ENCODE measurements around the gene HCFC1R1. TPM values are rescaled to one million over a fixed set of nuclear protein-coding genes. Genes with fewer than 3 reads are reported as not detected.
A peak's percentile ranks its signal among the peaks of the same experiment; 100 is the strongest.

The HCFC1R1 gene
- total RNA-seq, 1 donor from 2014 or later, result 47.0 TPM

DNA sequence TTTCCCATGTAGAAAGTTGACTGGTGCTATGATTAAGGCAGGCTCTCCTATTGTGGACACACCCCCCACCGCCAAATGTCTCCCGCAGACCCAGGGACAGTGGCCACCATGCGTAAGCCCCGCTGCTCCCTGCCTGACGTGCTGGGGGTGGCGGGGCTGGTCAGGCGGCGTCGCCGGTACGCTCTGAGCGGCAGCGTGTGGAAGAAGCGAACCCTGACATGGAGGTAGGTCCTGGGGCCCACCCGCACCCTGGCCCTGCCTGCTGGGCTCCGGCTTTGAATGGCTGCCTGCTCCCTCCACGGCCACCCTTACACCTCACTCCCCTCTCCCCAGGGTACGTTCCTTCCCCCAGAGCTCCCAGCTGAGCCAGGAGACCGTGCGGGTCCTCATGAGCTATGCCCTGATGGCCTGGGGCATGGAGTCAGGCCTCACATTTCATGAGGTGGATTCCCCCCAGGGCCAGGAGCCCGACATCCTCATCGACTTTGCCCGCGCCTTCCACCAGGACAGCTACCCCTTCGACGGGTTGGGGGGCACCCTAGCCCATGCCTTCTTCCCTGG lies 26.3 kb upstream of the HCFC1R1 start:
- Mint-ChIP-seq H3K27ac (ENCODE audit: unreplicated experiment) (no peak overlapping the region), H3K36me3 (ENCODE audit: low read depth, unreplicated experiment) (peaks cover 2% of the 10 kb centered on the region), H3K4me1 (ENCODE audit: low read depth, unreplicated experiment) (no peaks in the 10 kb centered on the region), H3K9me3 (ENCODE audit: unreplicated experiment) (peaks cover 3% of the 10 kb centered on the region), H3K27me3 (ENCODE audit: low read depth, unreplicated experiment) (peaks cover 30% of the 10 kb centered on the region), H3K4me3 (ENCODE audit: unreplicated experiment) (no peak overlapping the region)
- Histone ChIP-seq H3K9me3 (ENCODE audit: insufficient read depth, low read depth, low read length) (no peaks in the 10 kb centered on the region), H3K79me2 (ENCODE audit: insufficient read depth, low read length) (no peaks in the 10 kb centered on the region), H3K4me2 (ENCODE audit: low read length) (no peak overlapping the region), H3K9ac (ENCODE audit: low read length) (no peak overlapping the region), H4K20me1 (ENCODE audit: insufficient read depth, low read length) (peaks cover 3% of the 10 kb centered on the region), H3K4me3 (ENCODE audit: insufficient read depth, low read depth, low read length) (no peak overlapping the region), H3K27ac (ENCODE audit: low read depth, low read length) (no peak overlapping the region), H3K27me3 (ENCODE audit: insufficient read depth, low read length) (peaks cover 20% of the 10 kb centered on the region), H3K36me3 (ENCODE audit: insufficient read depth, low read length) (no peaks in the 10 kb centered on the region), H2AFZ (ENCODE audit: low read depth, low read length) (no peak overlapping the region), H3K4me1 (ENCODE audit: insufficient read depth, low read length) (peaks cover 8% of the 10 kb centered on the region)
- no peak for FAIRE-seq
- TF ChIP-seq EZH2 (IDR thresholded peaks at IDR 0.05; ENCODE audit: insufficient read depth, low read length), result no peak
- TF ChIP-seq, protein P1, sequence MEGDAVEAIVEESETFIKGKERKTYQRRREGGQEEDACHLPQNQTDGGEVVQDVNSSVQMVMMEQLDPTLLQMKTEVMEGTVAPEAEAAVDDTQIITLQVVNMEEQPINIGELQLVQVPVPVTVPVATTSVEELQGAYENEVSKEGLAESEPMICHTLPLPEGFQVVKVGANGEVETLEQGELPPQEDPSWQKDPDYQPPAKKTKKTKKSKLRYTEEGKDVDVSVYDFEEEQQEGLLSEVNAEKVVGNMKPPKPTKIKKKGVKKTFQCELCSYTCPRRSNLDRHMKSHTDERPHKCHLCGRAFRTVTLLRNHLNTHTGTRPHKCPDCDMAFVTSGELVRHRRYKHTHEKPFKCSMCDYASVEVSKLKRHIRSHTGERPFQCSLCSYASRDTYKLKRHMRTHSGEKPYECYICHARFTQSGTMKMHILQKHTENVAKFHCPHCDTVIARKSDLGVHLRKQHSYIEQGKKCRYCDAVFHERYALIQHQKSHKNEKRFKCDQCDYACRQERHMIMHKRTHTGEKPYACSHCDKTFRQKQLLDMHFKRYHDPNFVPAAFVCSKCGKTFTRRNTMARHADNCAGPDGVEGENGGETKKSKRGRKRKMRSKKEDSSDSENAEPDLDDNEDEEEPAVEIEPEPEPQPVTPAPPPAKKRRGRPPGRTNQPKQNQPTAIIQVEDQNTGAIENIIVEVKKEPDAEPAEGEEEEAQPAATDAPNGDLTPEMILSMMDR (IDR thresholded peaks at IDR 0.05; ENCODE audit: insufficient read depth, low read depth, low read length), result no peak
- no peak for DNase-seq (ENCODE audit: low read depth)

DNA sequence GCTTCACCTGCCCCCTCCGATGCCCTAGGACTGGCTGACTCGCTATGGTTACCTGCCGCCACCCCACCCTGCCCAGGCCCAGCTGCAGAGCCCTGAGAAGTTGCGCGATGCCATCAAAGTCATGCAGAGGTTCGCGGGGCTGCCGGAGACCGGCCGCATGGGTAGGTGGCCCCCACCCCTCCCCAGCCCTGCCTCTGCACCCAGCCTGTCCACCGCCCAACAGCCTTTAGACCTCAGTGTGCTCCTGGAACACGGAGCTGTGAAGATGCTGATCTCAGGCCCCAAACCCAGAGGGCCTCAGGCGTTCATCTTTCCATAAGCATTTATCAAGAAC lies 23.6 kb upstream of the HCFC1R1 start:
- Histone ChIP-seq H3K9ac (ENCODE audit: low read length) (no peak overlapping the region), H3K4me3 (ENCODE audit: insufficient read depth, low read depth, low read length) (no peak overlapping the region), H3K79me2 (ENCODE audit: insufficient read depth, low read length) (no peaks in the 10 kb centered on the region), H3K4me1 (ENCODE audit: insufficient read depth, low read length) (peaks cover 8% of the 10 kb centered on the region), H3K27ac (ENCODE audit: low read depth, low read length) (no peak overlapping the region), H2AFZ (ENCODE audit: low read depth, low read length) (no peak overlapping the region), H4K20me1 (ENCODE audit: insufficient read depth, low read length) (no peaks in the 10 kb centered on the region), H3K36me3 (ENCODE audit: insufficient read depth, low read length) (no peaks in the 10 kb centered on the region), H3K27me3 (ENCODE audit: insufficient read depth, low read length) (peaks cover 20% of the 10 kb centered on the region), H3K9me3 (ENCODE audit: insufficient read depth, low read depth, low read length) (no peaks in the 10 kb centered on the region), H3K4me2 (ENCODE audit: low read length) (no peak overlapping the region)
- Mint-ChIP-seq H3K36me3 (ENCODE audit: low read depth, unreplicated experiment) (no peaks in the 10 kb centered on the region), H3K27ac (ENCODE audit: unreplicated experiment) (no peak overlapping the region), H3K27me3 (ENCODE audit: low read depth, unreplicated experiment) (peaks cover 39% of the 10 kb centered on the region), H3K9me3 (ENCODE audit: unreplicated experiment) (no peaks in the 10 kb centered on the region), H3K4me3 (ENCODE audit: unreplicated experiment) (peak overlapping the region; percentile 54), H3K4me1 (ENCODE audit: low read depth, unreplicated experiment) (no peaks in the 10 kb centered on the region)
- DNase-seq (ENCODE audit: low read depth) (no peak), FAIRE-seq (no peak)
- TF ChIP-seq, protein P1 (IDR thresholded peaks at IDR 0.05; ENCODE audit: insufficient read depth, low read depth, low read length), result no peak
- TF ChIP-seq EZH2 (IDR thresholded peaks at IDR 0.05; ENCODE audit: insufficient read depth, low read length), result no peak

DNA sequence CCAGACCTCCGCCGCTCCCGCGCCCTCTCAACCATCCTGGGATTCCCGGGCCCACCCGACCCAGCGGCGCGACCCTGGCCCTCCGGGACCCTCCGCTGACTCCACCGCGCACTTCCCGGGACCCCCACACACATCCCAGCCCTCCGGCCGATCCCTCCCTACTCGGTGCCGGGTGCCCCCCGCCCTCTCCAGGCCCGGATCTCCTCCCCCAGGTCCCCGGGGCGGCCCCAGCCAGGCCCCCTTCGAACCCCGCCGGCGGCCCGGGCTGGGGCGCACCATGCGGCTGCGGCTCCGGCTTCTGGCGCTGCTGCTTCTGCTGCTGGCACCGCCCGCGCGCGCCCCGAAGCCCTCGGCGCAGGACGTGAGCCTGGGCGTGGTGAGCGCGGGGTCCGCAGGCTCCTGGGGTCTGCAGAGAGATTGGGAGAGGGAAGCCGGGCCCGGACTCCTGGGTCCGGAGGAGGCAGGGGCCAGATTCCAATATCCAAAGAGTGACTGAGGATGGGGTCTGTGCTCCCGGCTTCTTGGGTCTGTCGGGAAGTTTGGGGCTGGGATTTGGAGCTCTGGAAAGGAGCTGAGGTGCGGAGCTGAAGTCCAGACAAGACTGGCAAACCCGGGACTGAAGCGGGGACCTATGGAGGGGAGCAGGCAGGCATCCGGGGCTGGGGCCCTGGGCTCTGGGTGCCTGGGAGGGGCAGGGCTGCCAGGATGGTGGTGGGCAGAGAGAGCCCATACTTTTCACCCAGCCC lies 23.1 kb upstream of the HCFC1R1 start:
- Histone ChIP-seq H3K9me3 (ENCODE audit: insufficient read depth, low read depth, low read length) (no peaks in the 10 kb centered on the region), H3K79me2 (ENCODE audit: insufficient read depth, low read length) (no peaks in the 10 kb centered on the region), H3K9ac (ENCODE audit: low read length) (no peak overlapping the region), H3K4me1 (ENCODE audit: insufficient read depth, low read length) (peaks cover 8% of the 10 kb centered on the region), H3K4me2 (ENCODE audit: low read length) (peak overlapping the region; percentile 84), H3K36me3 (ENCODE audit: insufficient read depth, low read length) (no peaks in the 10 kb centered on the region), H2AFZ (ENCODE audit: low read depth, low read length) (no peak overlapping the region), H4K20me1 (ENCODE audit: insufficient read depth, low read length) (no peaks in the 10 kb centered on the region), H3K27me3 (ENCODE audit: insufficient read depth, low read length) (peaks cover 20% of the 10 kb centered on the region), H3K27ac (ENCODE audit: low read depth, low read length) (no peak overlapping the region), H3K4me3 (ENCODE audit: insufficient read depth, low read depth, low read length) (no peak overlapping the region)
- Mint-ChIP-seq H3K4me3 (ENCODE audit: unreplicated experiment) (peak overlapping the region; percentile 50), H3K9me3 (ENCODE audit: unreplicated experiment) (no peaks in the 10 kb centered on the region), H3K27ac (ENCODE audit: unreplicated experiment) (no peak overlapping the region), H3K27me3 (ENCODE audit: low read depth, unreplicated experiment) (peaks cover 37% of the 10 kb centered on the region), H3K36me3 (ENCODE audit: low read depth, unreplicated experiment) (no peaks in the 10 kb centered on the region), H3K4me1 (ENCODE audit: low read depth, unreplicated experiment) (no peaks in the 10 kb centered on the region)
- DNase-seq (ENCODE audit: low read depth) (no peak), FAIRE-seq (no peak)
- peak; percentile 93 for TF ChIP-seq EZH2 (IDR thresholded peaks at IDR 0.05; ENCODE audit: insufficient read depth, low read length)
- TF ChIP-seq, protein P1 (IDR thresholded peaks at IDR 0.05; ENCODE audit: insufficient read depth, low read depth, low read length), result no peak
